K562 (cell line): ENCODE data around the gene NCAPD2. TPM values are rescaled to one million over a fixed set of nuclear protein-coding genes. Genes with fewer than 3 reads are reported as not detected.

Experiments used
- ATAC-seq: fragments of 200-7000 bp; cut with Tn5 transposase; 3 replicates; pipeline ENCODE4 v1.9.1; 2020; ENCODE audit warnings: moderate library complexity
- Bru-seq: library from RNA; stranded (reverse); fragments of 400-500 nt; gene quantifications from one replicate; lab custom pipeline; 2021; lab: Mats Ljungman, UMichigan
- BruChase-seq, 2 experiments: library from RNA; stranded (reverse); fragments of 400-500 nt; gene quantifications; one replicate each; lab custom pipeline; 2021; lab: Mats Ljungman, UMichigan
- BruUV-seq: library from RNA; stranded (reverse); fragments of 400-500 nt; replicated peaks from 2 replicates; lab custom pipeline; 2021; lab: Mats Ljungman, UMichigan
- CTCF ChIA-PET: fragments of 300-600 bp; formaldehyde crosslinking; extraction: SDS; loops from one replicate; lab custom pipeline; 2021; ENCODE audit warnings: low intra/inter-chr PET ratio; lab: Yijun Ruan, JAX
- POLR2A ChIA-PET: fragments of 300-600, 350-650 bp; sonication (Branson Sonifier 250); formaldehyde crosslinking; extraction: SDS; loops from one replicate; lab custom pipeline; 2021; ENCODE audit warnings: antibody characterized with exemption, inconsistent platforms; lab: Yijun Ruan, JAX
- DNase-seq, 4 experiments: peaks; one replicate each; pipeline versions ENCODE4 v3.0.0 to v3.0.0-alpha.2; 2011 to 2018; ENCODE audit warnings: low spot score in 3 of 4, mixed read lengths in 3 of 4; ENCODE audit errors: extremely low read depth in 1 of 4
- FAIRE-seq: peaks from 2 replicates; lab custom pipeline; 2011; peaks lifted over from hg19 to GRCh38; lab: Jason Lieb, UNC
- H2AFZ ChIP-seq: 2 replicates; pipeline ENCODE4 v1.6.0; 2011; ENCODE audit warnings: low read depth, low read length, control low read depth, inconsistent platforms
- H3K27ac ChIP-seq: fragments of 200-600 bp; 3 replicates; pipeline ENCODE4 v1.8.0; 2011; ENCODE audit warnings: low read depth, mild to moderate bottlenecking, control low read depth, inconsistent platforms, low read length, moderate library complexity, mixed read lengths; ENCODE audit errors: extremely low read depth
- H3K27me3 ChIP-seq, 2 experiments: fragments of 300-600 bp in 1 of 2; 2 replicates in 1 of 2; 3 replicates in 1 of 2; pipeline versions ENCODE4 v1.6.0 to v1.8.0; 2011; ENCODE audit warnings: inconsistent platforms in 2 of 2, low read length in 2 of 2, mild to moderate bottlenecking in 1 of 2, mixed read lengths in 1 of 2, moderate library complexity in 1 of 2; ENCODE audit not compliant: control insufficient read depth in 2 of 2, insufficient read depth in 2 of 2
- H3K36me3 ChIP-seq: fragments of 300-600 bp; 3 replicates; pipeline ENCODE4 v1.8.0; 2011; ENCODE audit warnings: mild to moderate bottlenecking, low read length, inconsistent platforms; ENCODE audit not compliant: control insufficient read depth, insufficient read depth
- H3K4me1 ChIP-seq, 2 experiments: fragments of 200-600 bp in 1 of 2; replicated peaks in 1 of 2; 2 replicates in 1 of 2; 3 replicates in 1 of 2; pipeline versions ENCODE4 v1.5.1 to v1.8.0; 2011; ENCODE audit warnings: inconsistent platforms in 2 of 2, low read length in 2 of 2, mild to moderate bottlenecking in 1 of 2, mixed read lengths in 1 of 2, moderate library complexity in 1 of 2; ENCODE audit not compliant: control insufficient read depth in 2 of 2, insufficient read depth in 2 of 2
- H3K4me2 ChIP-seq: 2 replicates; pipeline ENCODE4 v1.6.1; 2011; ENCODE audit warnings: low read length, control low read depth, inconsistent platforms, mixed read lengths; ENCODE audit not compliant: insufficient read depth
- H3K4me3 ChIP-seq: fragments of 200-600 bp; sonication (generic), shearing (Covaris generic); 2 replicates; pipeline ENCODE4 v1.5.1; 2016; ENCODE audit warnings: control low read depth, inconsistent platforms
- H3K79me2 ChIP-seq: fragments of 200-600 bp; 3 replicates; pipeline ENCODE4 v1.8.0; 2011; ENCODE audit warnings: low read length, inconsistent platforms; ENCODE audit not compliant: control insufficient read depth, insufficient read depth
- H3K9ac ChIP-seq, 2 experiments: 2 replicates each; pipeline versions ENCODE4 v1.6.0 to v1.6.1; 2011; ENCODE audit warnings: low read depth in 2 of 2, low read length in 2 of 2, control low read depth in 1 of 2, inconsistent platforms in 1 of 2, mild to moderate bottlenecking in 1 of 2, mixed read lengths in 1 of 2; ENCODE audit not compliant: insufficient read depth in 1 of 2
- H3K9me1 ChIP-seq: one replicate; pipeline ENCODE4 v1.6.0; 2011; ENCODE audit warnings: inconsistent platforms, mild to moderate bottlenecking, low read length, moderate library complexity; ENCODE audit not compliant: control insufficient read depth, insufficient read depth
- H3K9me3 ChIP-seq: replicated peaks from 2 replicates; pipeline ENCODE4 v1.5.1; 2011; ENCODE audit warnings: low read depth, low read length, inconsistent platforms; ENCODE audit not compliant: control insufficient read depth, insufficient read depth
- H4K20me1 ChIP-seq: replicated peaks from 2 replicates; pipeline ENCODE4 v1.6.1; 2011; ENCODE audit warnings: low read length, inconsistent platforms, mixed read lengths; ENCODE audit not compliant: control insufficient read depth, insufficient read depth
- DDX20 ChIP-seq: fragments of 450-650 bp; IDR thresholded peaks from 2 replicates; pipeline ENCODE4 v1.6.1; 2016; ENCODE audit warnings: missing genetic modification characterization, low read depth, mild to moderate bottlenecking, missing compliant biosample characterization, moderate library complexity
- FOXJ3 ChIP-seq: sonication (generic); formaldehyde crosslinking; IDR thresholded peaks from 2 replicates; pipeline ENCODE4 v1.4.0; 2020; ENCODE audit warnings: mild to moderate bottlenecking, missing genetic modification reagents
- FOXP1 ChIP-seq: sonication (generic); formaldehyde crosslinking; IDR thresholded peaks from 2 replicates; pipeline ENCODE4 v1.8.0; 2022; ENCODE audit warnings: mild to moderate bottlenecking, missing genetic modification reagents
- RBM25 ChIP-seq: fragments of 200-400 bp; formaldehyde crosslinking; IDR thresholded peaks from 2 replicates; pipeline ENCODE4 v1.6.1; 2018; ENCODE audit warnings: low read length, low read depth, moderate library complexity; ENCODE audit not compliant: severe bottlenecking
- SRSF9 ChIP-seq: fragments of 200-400 bp; formaldehyde crosslinking; IDR thresholded peaks from 2 replicates; pipeline ENCODE4 v1.6.1; 2017; ENCODE audit warnings: low read depth, low read length, borderline replicate concordance
- ZNF311 ChIP-seq: fragments of 250-450 bp; sonication (Bioruptor Pico); IDR thresholded peaks from 2 replicates; pipeline ENCODE4 v1.4.0; 2020; ENCODE audit warnings: mild to moderate bottlenecking, moderate library complexity
- WGBS: fragments of 100-300 bp; shearing (Covaris generic); methylation state at CpG from one replicate; pipeline ENCODE4 v1.1.6; 2016; ENCODE audit warnings: low coverage, mixed read lengths; ENCODE audit not compliant: insufficient coverage; ENCODE audit errors: missing lambda C conversion rate; 5-methylcytosine and 5-hydroxymethylcytosine counted together
- in situ Hi-C: fragments of 300-500 bp; cut with MboI; formaldehyde crosslinking; loops from 4 replicates; pipeline ENCODE4 v1.15.0; 2018; ENCODE audit warnings: inconsistent platforms, mixed read lengths
- intact Hi-C: fragments of 100-400 bp; cut with micrococcal nuclease; formaldehyde crosslinking; loops from 2 replicates; pipeline ENCODE4 v1.14.2; 2022
- long read RNA-seq, 3 experiments: library from polyadenylated mRNA in 2 of 3; library from RNA in 1 of 3; unstranded in 2 of 3; stranded (forward) in 1 of 3; transcript quantifications; one replicate each; pipeline ENCODE4 v2.0.0, GENCODE V29; 2019 to 2022
- polyA minus RNA-seq, 3 experiments: library from RNA; depleted of rRNA, polyadenylated mRNA; stranded (reverse); fragments of >200 nt; gene quantifications; 2 replicates each; pipeline ENCODE4 v1.2.3, GENCODE V29; 2011
- polyA plus RNA-seq, 8 experiments: library from polyadenylated mRNA; depleted of rRNA in 4 of 8; stranded (reverse) in 5 of 8; unstranded in 3 of 8; fragments of >200 nt; fragmentation: Nextera tagmentation in 2 of 8; fragmentation: Illumina TruSeq in 1 of 8; extraction: Ambion mirVana in 2 of 8; extraction: Trizol in 1 of 8; gene quantifications; 2 replicates each; pipeline versions ENCODE4 v1.2.1 to v1.2.3, GENCODE V29; 2011 to 2014; ENCODE audit warnings: inconsistent platforms in 1 of 8, missing spikeins in 1 of 8
- total RNA-seq, 7 experiments: library from RNA; depleted of rRNA in 6 of 7; stranded (reverse); fragments of >200 nt in 6 of 7; fragmentation: Illumina TruSeq in 2 of 7; extraction: Trizol in 2 of 7; gene quantifications; 2 replicates each; pipeline versions ENCODE4 v1.2.1 to v1.2.3, GENCODE V29; 2011 to 2021; ENCODE audit warnings: low replicate concordance in 1 of 7
- TF ChIP-seq, protein P1 (sequence below): fragments of 250-450 bp; sonication (Bioruptor Pico); IDR thresholded peaks from 2 replicates; pipeline ENCODE4 v1.5.0; 2020; ENCODE audit warnings: mild to moderate bottlenecking
- TF ChIP-seq, protein P2 (sequence below): sonication (generic); formaldehyde crosslinking; IDR thresholded peaks from 2 replicates; pipeline ENCODE4 v1.8.0; 2022; ENCODE audit warnings: mild to moderate bottlenecking, missing genetic modification reagents

Gene NCAPD2, protein sequence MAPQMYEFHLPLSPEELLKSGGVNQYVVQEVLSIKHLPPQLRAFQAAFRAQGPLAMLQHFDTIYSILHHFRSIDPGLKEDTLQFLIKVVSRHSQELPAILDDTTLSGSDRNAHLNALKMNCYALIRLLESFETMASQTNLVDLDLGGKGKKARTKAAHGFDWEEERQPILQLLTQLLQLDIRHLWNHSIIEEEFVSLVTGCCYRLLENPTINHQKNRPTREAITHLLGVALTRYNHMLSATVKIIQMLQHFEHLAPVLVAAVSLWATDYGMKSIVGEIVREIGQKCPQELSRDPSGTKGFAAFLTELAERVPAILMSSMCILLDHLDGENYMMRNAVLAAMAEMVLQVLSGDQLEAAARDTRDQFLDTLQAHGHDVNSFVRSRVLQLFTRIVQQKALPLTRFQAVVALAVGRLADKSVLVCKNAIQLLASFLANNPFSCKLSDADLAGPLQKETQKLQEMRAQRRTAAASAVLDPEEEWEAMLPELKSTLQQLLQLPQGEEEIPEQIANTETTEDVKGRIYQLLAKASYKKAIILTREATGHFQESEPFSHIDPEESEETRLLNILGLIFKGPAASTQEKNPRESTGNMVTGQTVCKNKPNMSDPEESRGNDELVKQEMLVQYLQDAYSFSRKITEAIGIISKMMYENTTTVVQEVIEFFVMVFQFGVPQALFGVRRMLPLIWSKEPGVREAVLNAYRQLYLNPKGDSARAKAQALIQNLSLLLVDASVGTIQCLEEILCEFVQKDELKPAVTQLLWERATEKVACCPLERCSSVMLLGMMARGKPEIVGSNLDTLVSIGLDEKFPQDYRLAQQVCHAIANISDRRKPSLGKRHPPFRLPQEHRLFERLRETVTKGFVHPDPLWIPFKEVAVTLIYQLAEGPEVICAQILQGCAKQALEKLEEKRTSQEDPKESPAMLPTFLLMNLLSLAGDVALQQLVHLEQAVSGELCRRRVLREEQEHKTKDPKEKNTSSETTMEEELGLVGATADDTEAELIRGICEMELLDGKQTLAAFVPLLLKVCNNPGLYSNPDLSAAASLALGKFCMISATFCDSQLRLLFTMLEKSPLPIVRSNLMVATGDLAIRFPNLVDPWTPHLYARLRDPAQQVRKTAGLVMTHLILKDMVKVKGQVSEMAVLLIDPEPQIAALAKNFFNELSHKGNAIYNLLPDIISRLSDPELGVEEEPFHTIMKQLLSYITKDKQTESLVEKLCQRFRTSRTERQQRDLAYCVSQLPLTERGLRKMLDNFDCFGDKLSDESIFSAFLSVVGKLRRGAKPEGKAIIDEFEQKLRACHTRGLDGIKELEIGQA (N-terminal part only)
- total RNA-seq (2011; cell fraction: chromatin; rRNA removed; ENCODE audit: low replicate concordance): 180 and 234 TPM in 2 replicates
- total RNA-seq (2011; cell fraction: nucleolus; rRNA removed): 123 and 141 TPM in 2 replicates
- total RNA-seq (2011; cell fraction: nucleoplasm; rRNA removed): 94.7 and 123 TPM in 2 replicates
- 88.9 and 90.9 TPM in 2 replicates for total RNA-seq (2014; rRNA removed)
- total RNA-seq (2014; rRNA removed; fragmentation: Illumina TruSeq; extraction: Trizol): 58.6 and 59.8 TPM in 2 replicates
- total RNA-seq (2015; rRNA removed; fragmentation: Illumina TruSeq; extraction: Trizol): 50.6 and 55.1 TPM in 2 replicates
- 66.6 and 79.3 TPM in 2 replicates for total RNA-seq (2021)
- polyA plus RNA-seq (2011; rRNA removed): 68.3 and 88.8 TPM in 2 replicates
- 70.4 and 83.4 TPM in 2 replicates for polyA plus RNA-seq (2011; cell fraction: cytosol; rRNA removed)
- polyA plus RNA-seq (2011; cell fraction: nucleus; rRNA removed): 111 and 114 TPM in 2 replicates
- 67.4 and 77.6 TPM in 2 replicates for polyA plus RNA-seq (2012)
- polyA plus RNA-seq (2014; fragmentation: Illumina TruSeq; extraction: Trizol): 93.7 and 95.4 TPM in 2 replicates
- 10 to 100 TPM; 16.9 to 35.5 TPM for polyA plus RNA-seq (2014; fragmentation: Nextera tagmentation; extraction: Ambion mirVana)
- 55.3 and 70.9 TPM in 2 replicates for polyA plus RNA-seq (2014; rRNA removed)
- 103 and 106 TPM in 2 replicates for polyA minus RNA-seq (2011; rRNA and poly(A)+ RNA removed)
- polyA minus RNA-seq (2011; cell fraction: cytosol; rRNA and poly(A)+ RNA removed): 93.9 and 94.0 TPM in 2 replicates
- polyA minus RNA-seq (2011; cell fraction: nucleus; rRNA and poly(A)+ RNA removed): 52.2 and 80.1 TPM in 2 replicates
- Bru-seq, nascent RNA: percentile 76 among the genes with signal in this experiment
- percentile 78 among the genes with signal in this experiment for BruChase-seq, experiment 1, labeled RNA remaining after a 2-hour chase
- BruChase-seq, experiment 2, labeled RNA remaining after a 6-hour chase: percentile 82 among the genes with signal in this experiment
- long read RNA-seq, experiment 1, full-length matches to known transcripts: 31 of 274 reads
- long read RNA-seq, experiment 1, partial matches to known transcripts: 199 of 274 reads
- long read RNA-seq, experiment 1, other reads (novel, unspliced or antisense): 44 of 274 reads
- long read RNA-seq, experiment 2, full-length matches to known transcripts: 25 of 90 reads
- long read RNA-seq, experiment 2, partial matches to known transcripts: 42 of 90 reads
- long read RNA-seq, experiment 2, other reads (novel, unspliced or antisense): 23 of 90 reads
- long read RNA-seq, experiment 3, full-length matches to known transcripts: 5 of 14 reads
- long read RNA-seq, experiment 3, partial matches to known transcripts: 9 of 14 reads
- long read RNA-seq, experiment 3, other reads (novel, unspliced or antisense): 0 of 14 reads

DNA sequence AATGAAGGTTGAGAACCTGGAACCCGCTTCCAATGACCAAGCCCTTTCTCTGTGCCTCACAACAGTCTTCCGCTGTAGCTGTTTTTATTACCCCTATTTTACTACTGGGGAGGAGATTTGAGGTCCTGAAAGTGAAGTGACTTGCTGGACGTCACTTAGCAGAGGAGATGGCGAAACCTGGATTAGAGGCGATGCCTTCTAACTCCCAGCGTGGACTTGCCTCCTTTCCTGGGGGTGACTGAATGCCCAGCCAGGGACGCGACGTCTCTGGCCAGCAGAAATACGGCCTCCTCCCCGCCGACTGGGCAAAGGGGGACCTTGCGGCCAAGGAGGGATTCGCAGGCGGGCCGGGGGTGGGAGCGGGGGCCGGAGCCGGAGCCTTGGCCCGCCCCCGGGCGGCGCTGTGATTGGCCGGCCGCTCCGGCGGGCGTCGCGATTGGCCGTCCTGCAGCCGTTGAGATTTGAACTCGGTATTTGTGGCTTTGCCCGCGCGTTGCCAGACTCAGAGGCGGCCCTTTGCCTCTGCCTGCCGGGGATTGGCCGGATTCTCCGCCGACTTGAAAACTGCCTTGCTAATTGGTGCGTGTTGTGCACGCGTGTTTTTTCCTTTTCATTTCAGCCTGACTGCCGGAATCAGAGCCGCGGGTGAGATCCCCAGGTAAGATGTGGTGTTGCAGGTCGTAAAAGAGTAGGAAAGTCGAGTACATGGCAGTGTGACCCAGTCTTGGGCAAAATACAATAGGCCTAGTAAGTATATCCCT, at the start of gene NCAPD2:
NCAPD2 (plus strand) TSS at position 606 of the 761 bp plus-strand sequence. CDS start 997 bp downstream, outside the sequence.
- intact Hi-C loops: loop anchor here (2.0 kb wide), 1 partner anchor 41 kb away; the partner anchor contains the start of gene GAPDH
- ChIA-PET POLR2A (interaction anchor here (0.6 to 1.9 kb wide), 11 partner anchors 8 to 275 kb away, joined by 3 to 12 read pairs (median 4); partner anchors contain the start of genes GAPDH, TAPBPL and VAMP1), CTCF (no interaction called here)
- no peaks in the 10 kb centered on the region for H3K9me1 ChIP-seq
- in situ Hi-C loops: no loop called here
- peaks cover 44% of the 10 kb centered on the region for H3K79me2 ChIP-seq
- peak; percentile 95 to 97 (median 96) for DNase-seq
- H2AFZ ChIP-seq: peak within 1 kb of the TSS; percentile 92
- ATAC-seq: peak; percentile 94
- peak within 1 kb of the TSS; percentile 50 for H3K4me3 ChIP-seq
- no peaks in the 10 kb centered on the region for H3K9me3 ChIP-seq
- H3K9ac ChIP-seq: peak within 1 kb of the TSS; percentile 83 to 94
- no peaks in the 10 kb centered on the region for H4K20me1 ChIP-seq
- peak; percentile 87 for FAIRE-seq
- H3K27me3 ChIP-seq: no peaks in the 10 kb centered on the region
- under 1% methylated on average over 27 of the region's 49 CpGs for WGBS
- peak within 1 kb of the TSS; percentile 89 for H3K4me2 ChIP-seq
- peak within 1 kb of the TSS; percentile 86 for H3K27ac ChIP-seq
- H3K4me1 ChIP-seq: peaks cover 0 to 15% of the 10 kb centered on the region in 2 experiments; a peak in 3 of 5 replicates
- H3K36me3 ChIP-seq: peaks cover 42% of the 10 kb centered on the region
- no TSS peak for BruUV-seq
- peak; percentile 91 for TF ChIP-seq RBM25
- TF ChIP-seq FOXJ3 (CRISPR knock-in tag): no peak
- TF ChIP-seq, protein P1, sequence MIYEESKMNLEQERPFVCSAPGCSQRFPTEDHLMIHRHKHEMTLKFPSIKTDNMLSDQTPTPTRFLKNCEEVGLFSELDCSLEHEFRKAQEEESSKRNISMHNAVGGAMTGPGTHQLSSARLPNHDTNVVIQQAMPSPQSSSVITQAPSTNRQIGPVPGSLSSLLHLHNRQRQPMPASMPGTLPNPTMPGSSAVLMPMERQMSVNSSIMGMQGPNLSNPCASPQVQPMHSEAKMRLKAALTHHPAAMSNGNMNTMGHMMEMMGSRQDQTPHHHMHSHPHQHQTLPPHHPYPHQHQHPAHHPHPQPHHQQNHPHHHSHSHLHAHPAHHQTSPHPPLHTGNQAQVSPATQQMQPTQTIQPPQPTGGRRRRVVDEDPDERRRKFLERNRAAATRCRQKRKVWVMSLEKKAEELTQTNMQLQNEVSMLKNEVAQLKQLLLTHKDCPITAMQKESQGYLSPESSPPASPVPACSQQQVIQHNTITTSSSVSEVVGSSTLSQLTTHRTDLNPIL (CRISPR knock-in tag): no peak
- no peak for TF ChIP-seq ZNF311
- no peak for TF ChIP-seq SRSF9
- no peak for TF ChIP-seq DDX20 (tag)
- TF ChIP-seq, protein P2, sequence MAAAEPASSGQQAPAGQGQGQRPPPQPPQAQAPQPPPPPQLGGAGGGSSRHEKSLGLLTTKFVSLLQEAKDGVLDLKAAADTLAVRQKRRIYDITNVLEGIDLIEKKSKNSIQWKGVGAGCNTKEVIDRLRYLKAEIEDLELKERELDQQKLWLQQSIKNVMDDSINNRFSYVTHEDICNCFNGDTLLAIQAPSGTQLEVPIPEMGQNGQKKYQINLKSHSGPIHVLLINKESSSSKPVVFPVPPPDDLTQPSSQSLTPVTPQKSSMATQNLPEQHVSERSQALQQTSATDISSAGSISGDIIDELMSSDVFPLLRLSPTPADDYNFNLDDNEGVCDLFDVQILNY (CRISPR knock-in tag): no peak
- no peak for TF ChIP-seq FOXP1
